GM12801 (cell line): ENCODE data around the gene C3orf52.

Experiments
- CTCF ChIP-seq: IDR thresholded peaks from one replicate; pipeline ENCODE4 v1.5.1; 2011; ENCODE audit warnings: control low read depth; ENCODE audit not compliant: insufficient read length; ENCODE audit errors: extremely low read depth

The C3orf52 gene

GRCh38 chr3:112078125-112079083, 7.8 kb upstream of the C3orf52 start:
- no peak for TF ChIP-seq CTCF

GRCh38 chr3:112083239-112083638, 3.0 kb upstream of the C3orf52 start:
- TF ChIP-seq CTCF = no peak

- TF ChIP-seq CTCF = no peak
Measured at GRCh38 chr3:112084980-112085705, 1.0 kb upstream of the C3orf52 start.

- no peak for TF ChIP-seq CTCF
Measured at GRCh38 chr3:112085735-112086075, 484 bp upstream of the C3orf52 start.

GRCh38 chr3:112086875-112087524, 811 bp downstream of the C3orf52 start:
- TF ChIP-seq CTCF = no peak

- no peak for TF ChIP-seq CTCF
Measured at GRCh38 chr3:112087746-112088145, 1.6 kb downstream of the C3orf52 start.

GRCh38 chr3:112088944-112089343, 2.8 kb downstream of the C3orf52 start:
- TF ChIP-seq CTCF = no peak
